Thoracic aorta (tissue), 2 donors: ENCODE results near the gene ZNF597. TPM values are rescaled to one million over a fixed set of nuclear protein-coding genes. Genes with fewer than 3 reads are reported as not detected.

Experiments used
- ATAC-seq: fragments of 150-250 bp; one replicate; pipeline ENCODE4 v1.8.0; 2017; ENCODE audit warnings: low read depth; ENCODE audit not compliant: insufficient number of reproducible peaks, low FRiP score
- DNase-seq: peaks from one replicate; pipeline ENCODE4 v3.0.0-alpha.2; 2020; ENCODE audit warnings: low spot score
- H3K27ac ChIP-seq, 2 donors: fragments of 200-600 bp; sonication (generic); 1 replicate in 1 of 2; 2 replicates in 1 of 2; pipeline ENCODE4 v1.5.1; 2016; ENCODE audit warnings: mild to moderate bottlenecking in 2 of 2, moderate library complexity in 2 of 2
- H3K27me3 ChIP-seq: fragments of 200-600 bp; sonication (generic); replicated peaks from 2 replicates; pipeline ENCODE4 v1.6.0; 2016; ENCODE audit warnings: mild to moderate bottlenecking; ENCODE audit not compliant: insufficient read depth
- H3K36me3 ChIP-seq: fragments of 200-600 bp; sonication (generic); one replicate; pipeline ENCODE4 v1.5.1; 2016
- H3K4me1 ChIP-seq, 2 donors: fragments of 200-600 bp; sonication (generic); 1 replicate in 1 of 2; 2 replicates in 1 of 2; pipeline versions ENCODE4 v1.5.1 to v1.6.0; 2016; ENCODE audit warnings: low read depth in 2 of 2, mild to moderate bottlenecking in 1 of 2; ENCODE audit not compliant: control insufficient read depth in 1 of 2
- H3K4me3 ChIP-seq: fragments of 200-600 bp; sonication (generic); 2 replicates; pipeline ENCODE4 v1.5.1; 2016; ENCODE audit warnings: mild to moderate bottlenecking
- H3K9me3 ChIP-seq: fragments of 200-600 bp; sonication (generic); 2 replicates; pipeline ENCODE4 v1.5.1; 2016
- CTCF ChIP-seq: fragments of 200-600 bp; sonication (generic); IDR thresholded peaks from one replicate; pipeline ENCODE4 v1.5.1; 2019; ENCODE audit warnings: antibody characterized with exemption
- total RNA-seq, 2 donors: library from RNA; depleted of rRNA; stranded (reverse); fragments of >200 nt; gene quantifications; one replicate each; pipeline versions ENCODE4 v1.1.0 to v1.2.3, GENCODE V29; 2016

Gene ZNF597
- total RNA-seq, 2 donors from 2014 or later = 2.3 to 6.2 TPM

GRCh38 chr16:3484318-3485096 is 41.2 kb upstream of the ZNF597 start:
- Histone ChIP-seq H3K27me3 (no peaks in the 10 kb centered on the region), H3K36me3 (peaks cover 62% of the 10 kb centered on the region), H3K27ac (no peak overlapping the region), H3K9me3 (no peaks in the 10 kb centered on the region), H3K4me1 (no peaks in the 10 kb centered on the region), H3K4me3 (no peak overlapping the region)
- ATAC-seq (no peak), DNase-seq (no peak)
- no peak for TF ChIP-seq CTCF

GRCh38 chr16:3482659-3483241 is 39.4 kb upstream of the ZNF597 start:
- H3K36me3 ChIP-seq = peaks cover 68% of the 10 kb centered on the region
- DNase-seq (no peak), ATAC-seq (no peak)
- no peak for TF ChIP-seq CTCF
- no peak overlapping the region for H3K4me3 ChIP-seq
- H3K27ac ChIP-seq = no peak overlapping the region
- H3K27me3 ChIP-seq = no peaks in the 10 kb centered on the region
- H3K4me1 ChIP-seq = no peaks in the 10 kb centered on the region
- no peaks in the 10 kb centered on the region for H3K9me3 ChIP-seq

- H3K4me3 ChIP-seq = no peak overlapping the region
- TF ChIP-seq CTCF = no peak
- H3K27ac ChIP-seq = no peak overlapping the region
- no peaks in the 10 kb centered on the region for H3K27me3 ChIP-seq
- H3K36me3 ChIP-seq = peaks cover 64% of the 10 kb centered on the region
- H3K9me3 ChIP-seq = no peaks in the 10 kb centered on the region
- DNase-seq (no peak), ATAC-seq (no peak)
- H3K4me1 ChIP-seq = no peaks in the 10 kb centered on the region
Observed at GRCh38 chr16:3481696-3482658, 38.7 kb upstream of the ZNF597 start.

GRCh38 chr16:3480901-3481695 is 37.8 kb upstream of the ZNF597 start:
- H3K4me3 ChIP-seq = no peak overlapping the region
- H3K27me3 ChIP-seq = no peaks in the 10 kb centered on the region
- TF ChIP-seq CTCF = no peak
- no peaks in the 10 kb centered on the region for H3K9me3 ChIP-seq
- no peak for DNase-seq
- H3K36me3 ChIP-seq = peaks cover 62% of the 10 kb centered on the region
- H3K4me1 ChIP-seq = no peaks in the 10 kb centered on the region
- ATAC-seq = no peak
- H3K27ac ChIP-seq = no peak overlapping the region
